Osteoblast (primary cell): ENCODE measurements around the gene TBCEL. TPM values are rescaled to one million over a fixed set of nuclear protein-coding genes. Genes with fewer than 3 reads are reported as not detected.
"Not testable (repeated sequence)": the region's sequence is repeated elsewhere in the genome, so short reads cannot be mapped to it uniquely, and the experiment has no call there.

Experiments
- DNase-seq: peaks from one replicate; pipeline ENCODE4 v3.0.0; 2011; ENCODE audit warnings: low spot score, mixed read lengths; ENCODE audit not compliant: insufficient read length; ENCODE audit errors: missing footprints
- H2AFZ ChIP-seq: 2 replicates; pipeline ENCODE4 v1.6.0; 2011; ENCODE audit warnings: mild to moderate bottlenecking, low read length
- H3K27ac ChIP-seq: 2 replicates; pipeline ENCODE4 v1.5.1; 2011; ENCODE audit warnings: mild to moderate bottlenecking, low read depth, low read length, moderate library complexity
- H3K27me3 ChIP-seq: 2 replicates; pipeline ENCODE4 v1.6.0; 2012; ENCODE audit warnings: mild to moderate bottlenecking, control low read depth, inconsistent platforms, low read length, moderate library complexity; ENCODE audit not compliant: insufficient read depth
- H3K36me3 ChIP-seq: 2 replicates; pipeline ENCODE4 v1.5.1; 2011; ENCODE audit warnings: mild to moderate bottlenecking, low read length, control low read depth, moderate library complexity; ENCODE audit not compliant: insufficient read depth
- H3K4me1 ChIP-seq: 2 replicates; pipeline ENCODE4 v1.5.1; 2011; ENCODE audit warnings: mild to moderate bottlenecking, low read length, control low read depth, moderate library complexity; ENCODE audit not compliant: insufficient read depth
- H3K4me2 ChIP-seq: 2 replicates; pipeline ENCODE4 v1.6.0; 2011; ENCODE audit warnings: mild to moderate bottlenecking, low read length; ENCODE audit not compliant: insufficient read depth
- H3K4me3 ChIP-seq: fragments of 200-600 bp; sonication (generic); 3 replicates; pipeline ENCODE4 v1.5.1; 2012; ENCODE audit warnings: mild to moderate bottlenecking, low read length, inconsistent platforms; ENCODE audit not compliant: insufficient read depth
- H3K79me2 ChIP-seq: 2 replicates; pipeline ENCODE4 v1.6.0; 2012; ENCODE audit warnings: mild to moderate bottlenecking, low read length, control low read depth, inconsistent platforms; ENCODE audit not compliant: insufficient read depth
- H3K9me3 ChIP-seq: 2 replicates; pipeline ENCODE4 v1.5.1; 2011; ENCODE audit warnings: low read depth, low read length, control low read depth
- H4K20me1 ChIP-seq: 2 replicates; pipeline ENCODE4 v1.6.0; 2012; ENCODE audit warnings: mild to moderate bottlenecking, low read length, control low read depth; ENCODE audit not compliant: insufficient read depth
- total RNA-seq: library from RNA; depleted of rRNA; stranded (reverse); fragments of >200 nt; gene quantifications from 2 replicates; pipeline ENCODE4 v1.2.3, GENCODE V29; 2012
- TF ChIP-seq, protein P1 (sequence below): IDR thresholded peaks from 2 replicates; pipeline ENCODE4 v1.5.1; 2011; ENCODE audit warnings: mild to moderate bottlenecking, low read depth, low read length, moderate library complexity; ENCODE audit errors: extremely low read depth

Gene TBCEL
- total RNA-seq, 1 donor, result 41.6 TPM

DNA sequence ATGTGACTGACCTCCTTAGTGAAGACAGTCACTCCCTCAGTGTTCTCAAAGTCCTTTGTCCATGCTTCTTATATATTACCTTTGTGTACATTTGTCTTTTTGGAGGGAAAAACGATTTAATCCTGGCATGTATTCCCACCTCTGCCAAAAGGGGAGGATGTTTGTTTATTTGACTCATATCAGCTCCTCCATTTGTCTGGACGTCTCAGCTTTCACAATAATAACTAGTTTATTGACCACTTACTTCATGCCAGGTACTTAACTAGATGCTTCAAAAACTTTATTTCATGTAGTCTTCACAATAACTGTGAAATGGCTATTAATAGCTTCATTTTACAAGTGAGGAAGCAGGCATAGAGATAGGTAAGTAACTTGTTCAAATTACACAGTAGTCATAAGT, 5.3 kb downstream of the TBCEL start:
- H4K20me1 ChIP-seq, result peaks cover 37% of the 10 kb centered on the region
- H3K4me3 ChIP-seq, result no peak overlapping the region

GRCh38 chr11:121029813-121030445, 6.0 kb downstream of the TBCEL start:
- Histone ChIP-seq H3K27ac (no peak overlapping the region), H3K4me1 (peaks cover 4% of the 10 kb centered on the region), H3K9me3 (no peaks in the 10 kb centered on the region), H3K36me3 (no peaks in the 10 kb centered on the region), H3K27me3 (no peaks in the 10 kb centered on the region), H2AFZ (no peak overlapping the region), H3K4me2 (no peak overlapping the region), H3K4me3 (no peak overlapping the region), H4K20me1 (peaks cover 32% of the 10 kb centered on the region), H3K79me2 (peaks cover 77% of the 10 kb centered on the region)
- DNase-seq, result no peak
- TF ChIP-seq, protein P1, sequence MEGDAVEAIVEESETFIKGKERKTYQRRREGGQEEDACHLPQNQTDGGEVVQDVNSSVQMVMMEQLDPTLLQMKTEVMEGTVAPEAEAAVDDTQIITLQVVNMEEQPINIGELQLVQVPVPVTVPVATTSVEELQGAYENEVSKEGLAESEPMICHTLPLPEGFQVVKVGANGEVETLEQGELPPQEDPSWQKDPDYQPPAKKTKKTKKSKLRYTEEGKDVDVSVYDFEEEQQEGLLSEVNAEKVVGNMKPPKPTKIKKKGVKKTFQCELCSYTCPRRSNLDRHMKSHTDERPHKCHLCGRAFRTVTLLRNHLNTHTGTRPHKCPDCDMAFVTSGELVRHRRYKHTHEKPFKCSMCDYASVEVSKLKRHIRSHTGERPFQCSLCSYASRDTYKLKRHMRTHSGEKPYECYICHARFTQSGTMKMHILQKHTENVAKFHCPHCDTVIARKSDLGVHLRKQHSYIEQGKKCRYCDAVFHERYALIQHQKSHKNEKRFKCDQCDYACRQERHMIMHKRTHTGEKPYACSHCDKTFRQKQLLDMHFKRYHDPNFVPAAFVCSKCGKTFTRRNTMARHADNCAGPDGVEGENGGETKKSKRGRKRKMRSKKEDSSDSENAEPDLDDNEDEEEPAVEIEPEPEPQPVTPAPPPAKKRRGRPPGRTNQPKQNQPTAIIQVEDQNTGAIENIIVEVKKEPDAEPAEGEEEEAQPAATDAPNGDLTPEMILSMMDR, result no peak

More for the DNA sequence above, 5.3 kb downstream of the TBCEL start:
- Histone ChIP-seq H3K27ac (no peak overlapping the region), H3K36me3 (no peaks in the 10 kb centered on the region), H3K27me3 (no peaks in the 10 kb centered on the region), H3K9me3 (no peaks in the 10 kb centered on the region), H3K4me1 (peaks cover 9% of the 10 kb centered on the region), H2AFZ (no peak overlapping the region), H3K4me2 (no peak overlapping the region), H3K79me2 (peaks cover 82% of the 10 kb centered on the region)
- TF ChIP-seq, protein P1, result no peak
- no peak for DNase-seq

GRCh38 chr11:121031167-121031566, 7.3 kb downstream of the TBCEL start:
- H3K9me3 ChIP-seq, result no peaks in the 10 kb centered on the region
- H4K20me1 ChIP-seq, result peaks cover 32% of the 10 kb centered on the region
- DNase-seq, result no peak
- no peak overlapping the region for H3K4me2 ChIP-seq
- no peaks in the 10 kb centered on the region for H3K27me3 ChIP-seq
- TF ChIP-seq, protein P1, result no peak
- no peaks in the 10 kb centered on the region for H3K4me1 ChIP-seq
- H3K27ac ChIP-seq, result no peak overlapping the region
- H3K36me3 ChIP-seq, result no peaks in the 10 kb centered on the region
- no peak overlapping the region for H3K4me3 ChIP-seq
- peaks cover 76% of the 10 kb centered on the region for H3K79me2 ChIP-seq
- no peak overlapping the region for H2AFZ ChIP-seq

DNA sequence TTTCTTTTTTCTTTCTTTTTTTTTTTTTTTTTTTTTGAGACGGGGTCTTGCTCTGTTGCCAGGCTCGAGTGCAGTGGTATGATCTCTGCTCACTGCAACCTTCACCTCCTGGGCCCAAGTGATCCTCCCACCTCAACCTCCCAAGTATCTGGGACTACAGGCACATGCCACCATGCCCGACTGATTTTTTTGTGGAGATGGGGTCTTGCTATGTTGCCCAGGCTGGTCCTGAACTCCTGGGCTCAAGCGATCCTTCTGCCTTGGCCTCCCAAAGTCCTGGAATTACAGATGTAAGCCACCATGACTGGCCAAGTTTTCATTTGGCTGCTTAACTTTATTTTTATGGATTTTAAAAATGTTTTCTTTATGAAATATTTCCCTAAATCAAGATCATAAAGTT, 7.7 kb downstream of the TBCEL start:
- not testable (repeated sequence) for H3K9me3 ChIP-seq, H3K4me3 ChIP-seq
- H4K20me1 ChIP-seq, result peaks cover 31% of the 10 kb centered on the region

More for the DNA sequence above, 7.7 kb downstream of the TBCEL start:
- not testable (repeated sequence) for DNase-seq, H3K4me1 ChIP-seq, H2AFZ ChIP-seq, H3K27me3 ChIP-seq, H3K36me3 ChIP-seq, H3K27ac ChIP-seq, H3K4me2 ChIP-seq
- H3K79me2 ChIP-seq, result peaks cover 76% of the 10 kb centered on the region
